Endothelial cell of umbilical vein (primary cell): ENCODE data around the gene BIRC6. TPM values are rescaled to one million over a fixed set of nuclear protein-coding genes. Genes with fewer than 3 reads are reported as not detected.

Experiments
- BruUV-seq: library from RNA; stranded (reverse); fragments of 400-500 nt; replicated peaks from 2 replicates; lab custom pipeline; 2021; lab: Mats Ljungman, UMichigan
- CTCF ChIA-PET: fragments of 300-600, 350-600 bp; sonication (Branson Sonifier 250); formaldehyde crosslinking; loops from one replicate; lab custom pipeline; 2021; ENCODE audit warnings: antibody characterized with exemption, inconsistent platforms; lab: Charles Lee
- POLR2A ChIA-PET: fragments of 300-600, 350-600 bp; sonication (Branson Sonifier 250); formaldehyde crosslinking; loops from one replicate; lab custom pipeline; 2021; ENCODE audit warnings: antibody characterized with exemption, inconsistent platforms; lab: Charles Lee
- DNase-seq: peaks from one replicate; pipeline ENCODE4 v3.0.0-alpha.2; 2011; ENCODE audit warnings: low read depth, low spot score
- FAIRE-seq: peaks from 2 replicates; lab custom pipeline; 2011; peaks lifted over from hg19 to GRCh38; lab: Jason Lieb, UNC
- H2AFZ ChIP-seq: 2 replicates; pipeline ENCODE4 v1.6.0; 2012; ENCODE audit warnings: low read depth, low read length, control low read depth, inconsistent platforms
- H3K27ac ChIP-seq: 2 replicates; pipeline ENCODE4 v1.5.1; 2011; ENCODE audit warnings: low read depth, mild to moderate bottlenecking, control low read depth, low read length, moderate library complexity; ENCODE audit not compliant: insufficient read depth
- H3K27me3 ChIP-seq, 2 experiments: 2 replicates each; pipeline versions ENCODE4 v1.6.0 to v1.6.1; 2011; ENCODE audit warnings: low read length in 2 of 2, mixed read lengths in 1 of 2; ENCODE audit not compliant: control insufficient read depth in 2 of 2, insufficient read depth in 2 of 2
- H3K36me3 ChIP-seq, 2 experiments: 2 replicates in 1 of 2; 3 replicates in 1 of 2; pipeline ENCODE4 v1.5.1; 2011; ENCODE audit warnings: low read length in 2 of 2, mild to moderate bottlenecking in 1 of 2, moderate library complexity in 1 of 2; ENCODE audit not compliant: control insufficient read depth in 2 of 2, insufficient read depth in 2 of 2; ENCODE audit errors: extremely low read depth in 1 of 2
- H3K4me1 ChIP-seq: 3 replicates; pipeline ENCODE4 v1.5.1; 2011; ENCODE audit warnings: mild to moderate bottlenecking, low read length; ENCODE audit not compliant: control insufficient read depth, insufficient read depth; ENCODE audit errors: extremely low read depth
- H3K4me2 ChIP-seq: 2 replicates; pipeline ENCODE4 v1.6.1; 2011; ENCODE audit warnings: low read length, control low read depth, mixed read lengths; ENCODE audit not compliant: insufficient read depth
- H3K4me3 ChIP-seq, 3 experiments: fragments of 200-600 bp in 1 of 3; sonication (generic), shearing (Covaris generic) in 1 of 3; replicated peaks in 1 of 3; 2 replicates each; pipeline ENCODE4 v1.5.1; 2011 to 2016; ENCODE audit warnings: control low read depth in 3 of 3, low read length in 3 of 3, mild to moderate bottlenecking in 2 of 3, inconsistent platforms in 1 of 3, low read depth in 1 of 3, moderate library complexity in 1 of 3; ENCODE audit not compliant: insufficient read depth in 1 of 3
- H3K79me2 ChIP-seq: 2 replicates; pipeline ENCODE4 v1.6.0; 2012; ENCODE audit warnings: low read length, inconsistent platforms; ENCODE audit not compliant: control insufficient read depth, insufficient read depth
- H3K9ac ChIP-seq: replicated peaks from 2 replicates; pipeline ENCODE3; 2011; ENCODE audit warnings: low read length, control low read depth; ENCODE audit not compliant: insufficient read depth; ENCODE audit errors: extremely low read depth
- H3K9me1 ChIP-seq: replicated peaks from 3 replicates; pipeline ENCODE4 v1.6.0; 2011; ENCODE audit warnings: mild to moderate bottlenecking, low read length; ENCODE audit not compliant: control insufficient read depth, insufficient read depth; ENCODE audit errors: extremely low read depth
- H3K9me3 ChIP-seq: replicated peaks from 2 replicates; pipeline ENCODE4 v1.5.1; 2012; ENCODE audit warnings: low read length, inconsistent platforms; ENCODE audit not compliant: control insufficient read depth, insufficient read depth
- H4K20me1 ChIP-seq: replicated peaks from 2 replicates; pipeline ENCODE3; 2011; ENCODE audit warnings: mild to moderate bottlenecking, low read length; ENCODE audit not compliant: control insufficient read depth, insufficient read depth; ENCODE audit errors: extremely low read depth
- EZH2 ChIP-seq: IDR thresholded peaks from 2 replicates; pipeline ENCODE4 v1.6.1; 2012; ENCODE audit warnings: borderline replicate concordance, low read depth, mild to moderate bottlenecking, moderate library complexity, low read length, inconsistent platforms; ENCODE audit not compliant: severe bottlenecking
- GATA2 ChIP-seq: IDR thresholded peaks from 2 replicates; pipeline ENCODE4 v1.7.0; 2011; ENCODE audit warnings: low read depth, mild to moderate bottlenecking, moderate library complexity, mixed read lengths, low read length; ENCODE audit not compliant: insufficient read length, insufficient read depth
- JUN ChIP-seq: IDR thresholded peaks from 2 replicates; pipeline ENCODE4 v1.6.1; 2011; ENCODE audit warnings: borderline replicate concordance, low read depth; ENCODE audit not compliant: insufficient read length, insufficient read depth
- MYC ChIP-seq: IDR thresholded peaks from one replicate; pipeline ENCODE4 v1.6.1; 2011; ENCODE audit warnings: mild to moderate bottlenecking, low read depth, low read length
- POLR2A ChIP-seq: IDR thresholded peaks from 2 replicates; pipeline ENCODE4 v1.6.1; 2012; ENCODE audit warnings: low read depth, mild to moderate bottlenecking, control low read depth, low read length
- dilution Hi-C: fragments of 300-500 bp; cut with MboI; formaldehyde crosslinking; loops from one replicate; pipeline ENCODE4 v1.15.0; 2019; ENCODE audit warnings: low sequenced_read_pairs; ENCODE audit not compliant: extremely low pct_ligation_motif_present
- intact Hi-C: fragments of 100-400 bp; cut with micrococcal nuclease; formaldehyde crosslinking; loops from one replicate; pipeline ENCODE4 v1.10.0; 2022
- polyA plus RNA-seq, 4 experiments: library from polyadenylated mRNA; depleted of rRNA in 3 of 4; stranded (reverse) in 3 of 4; unstranded in 1 of 4; fragments of >200 nt; gene quantifications; 2 replicates each; pipeline versions ENCODE4 v1.2.1 to v1.2.3, GENCODE V29; 2011 to 2012; ENCODE audit warnings: missing spikeins in 1 of 4
- total RNA-seq: library from RNA; stranded (reverse); gene quantifications from 2 replicates; pipeline ENCODE4 v1.2.3, GENCODE V29; 2021
- TF ChIP-seq, protein P1 (sequence below), 2 donors: IDR thresholded peaks; 1 replicate in 1 of 2; 2 replicates in 1 of 2; pipeline ENCODE4 v1.5.1; 2011; ENCODE audit warnings: low read length in 2 of 2, mild to moderate bottlenecking in 2 of 2, moderate library complexity in 2 of 2, control low read depth in 1 of 2, inconsistent platforms in 1 of 2, low read depth in 1 of 2; ENCODE audit not compliant: insufficient read depth in 1 of 2; ENCODE audit errors: extremely low read depth in 1 of 2

The BIRC6 gene
- total and polyA plus RNA-seq, 2 donors (not counting 3 experiments of a cell fraction or from before 2014, with no cell fraction given) = 34.2 to 83.1 TPM

DNA sequence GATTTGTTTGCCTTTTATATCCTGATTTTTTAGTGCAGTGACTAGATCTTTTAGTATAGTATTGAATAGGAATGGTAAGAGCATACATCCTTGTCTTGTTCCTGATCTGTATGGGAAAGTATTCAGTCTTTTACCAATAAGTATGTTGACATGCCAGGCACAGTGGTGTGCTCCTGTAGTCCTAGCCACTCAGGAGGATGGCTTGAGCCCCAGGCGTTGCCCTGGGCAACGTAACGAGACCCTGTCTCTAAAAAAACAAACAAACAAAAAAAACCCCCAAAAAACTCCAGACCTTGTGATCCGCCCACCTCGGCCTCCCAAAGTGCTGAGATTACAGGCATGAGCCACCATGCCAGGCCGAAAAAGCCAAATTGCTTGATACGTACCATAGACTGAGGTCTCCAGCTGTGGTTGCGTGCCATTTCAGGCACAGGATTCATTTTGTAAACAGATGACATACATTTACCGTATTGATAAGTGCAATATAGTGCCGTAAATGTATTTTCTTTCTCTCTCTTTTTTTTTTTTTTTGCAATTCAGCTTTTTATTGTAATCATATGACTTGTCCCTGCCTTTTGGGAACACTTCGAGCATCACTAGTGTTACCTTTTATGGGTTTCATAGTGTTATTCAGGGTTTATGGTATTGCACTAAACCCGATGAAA, 18.5 kb downstream of the BIRC6 start:
- no peak overlapping the region for H3K4me3 ChIP-seq
- CTCF ChIA-PET = no interaction called here
- DNase-seq = no peak
- peaks cover 21% of the 10 kb centered on the region for H4K20me1 ChIP-seq
- no peak overlapping the region for H3K9ac ChIP-seq
- intact Hi-C loops = no loop called here
- H3K9me3 ChIP-seq = no peaks in the 10 kb centered on the region
- no peaks in the 10 kb centered on the region for H3K27me3 ChIP-seq
- no peaks in the 10 kb centered on the region for H3K36me3 ChIP-seq
- H2AFZ ChIP-seq = no peak overlapping the region
- no peak overlapping the region for H3K4me2 ChIP-seq
- dilution Hi-C loops = no loop called here
- H3K27ac ChIP-seq = no peak overlapping the region
- no peak for FAIRE-seq
- peaks cover 2% of the 10 kb centered on the region for H3K4me1 ChIP-seq
- H3K79me2 ChIP-seq = peaks cover 86% of the 10 kb centered on the region
- POLR2A ChIA-PET = no interaction called here
- H3K9me1 ChIP-seq = peaks cover 7% of the 10 kb centered on the region
- no TSS peak for BruUV-seq
- no peak for TF ChIP-seq EZH2
- TF ChIP-seq JUN = no peak
- no peak for TF ChIP-seq MYC
- no peak for TF ChIP-seq GATA2
- TF ChIP-seq, protein P1, sequence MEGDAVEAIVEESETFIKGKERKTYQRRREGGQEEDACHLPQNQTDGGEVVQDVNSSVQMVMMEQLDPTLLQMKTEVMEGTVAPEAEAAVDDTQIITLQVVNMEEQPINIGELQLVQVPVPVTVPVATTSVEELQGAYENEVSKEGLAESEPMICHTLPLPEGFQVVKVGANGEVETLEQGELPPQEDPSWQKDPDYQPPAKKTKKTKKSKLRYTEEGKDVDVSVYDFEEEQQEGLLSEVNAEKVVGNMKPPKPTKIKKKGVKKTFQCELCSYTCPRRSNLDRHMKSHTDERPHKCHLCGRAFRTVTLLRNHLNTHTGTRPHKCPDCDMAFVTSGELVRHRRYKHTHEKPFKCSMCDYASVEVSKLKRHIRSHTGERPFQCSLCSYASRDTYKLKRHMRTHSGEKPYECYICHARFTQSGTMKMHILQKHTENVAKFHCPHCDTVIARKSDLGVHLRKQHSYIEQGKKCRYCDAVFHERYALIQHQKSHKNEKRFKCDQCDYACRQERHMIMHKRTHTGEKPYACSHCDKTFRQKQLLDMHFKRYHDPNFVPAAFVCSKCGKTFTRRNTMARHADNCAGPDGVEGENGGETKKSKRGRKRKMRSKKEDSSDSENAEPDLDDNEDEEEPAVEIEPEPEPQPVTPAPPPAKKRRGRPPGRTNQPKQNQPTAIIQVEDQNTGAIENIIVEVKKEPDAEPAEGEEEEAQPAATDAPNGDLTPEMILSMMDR (IDR thresholded peaks at IDR 0.05; ENCODE audit: extremely low read depth in 1 of 2, insufficient read depth in 1 of 2, low read depth in 1 of 2, low read length in 2 of 2) = no peak
- no peak for TF ChIP-seq POLR2A
